ENCODE results near the gene RNF186.
"Not testable (repeated sequence)": the region's sequence is repeated elsewhere in the genome, so short reads cannot be mapped to it uniquely, and the experiment has no call there.

The RNF186 gene, protein sequence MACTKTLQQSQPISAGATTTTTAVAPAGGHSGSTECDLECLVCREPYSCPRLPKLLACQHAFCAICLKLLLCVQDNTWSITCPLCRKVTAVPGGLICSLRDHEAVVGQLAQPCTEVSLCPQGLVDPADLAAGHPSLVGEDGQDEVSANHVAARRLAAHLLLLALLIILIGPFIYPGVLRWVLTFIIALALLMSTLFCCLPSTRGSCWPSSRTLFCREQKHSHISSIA

DNA sequence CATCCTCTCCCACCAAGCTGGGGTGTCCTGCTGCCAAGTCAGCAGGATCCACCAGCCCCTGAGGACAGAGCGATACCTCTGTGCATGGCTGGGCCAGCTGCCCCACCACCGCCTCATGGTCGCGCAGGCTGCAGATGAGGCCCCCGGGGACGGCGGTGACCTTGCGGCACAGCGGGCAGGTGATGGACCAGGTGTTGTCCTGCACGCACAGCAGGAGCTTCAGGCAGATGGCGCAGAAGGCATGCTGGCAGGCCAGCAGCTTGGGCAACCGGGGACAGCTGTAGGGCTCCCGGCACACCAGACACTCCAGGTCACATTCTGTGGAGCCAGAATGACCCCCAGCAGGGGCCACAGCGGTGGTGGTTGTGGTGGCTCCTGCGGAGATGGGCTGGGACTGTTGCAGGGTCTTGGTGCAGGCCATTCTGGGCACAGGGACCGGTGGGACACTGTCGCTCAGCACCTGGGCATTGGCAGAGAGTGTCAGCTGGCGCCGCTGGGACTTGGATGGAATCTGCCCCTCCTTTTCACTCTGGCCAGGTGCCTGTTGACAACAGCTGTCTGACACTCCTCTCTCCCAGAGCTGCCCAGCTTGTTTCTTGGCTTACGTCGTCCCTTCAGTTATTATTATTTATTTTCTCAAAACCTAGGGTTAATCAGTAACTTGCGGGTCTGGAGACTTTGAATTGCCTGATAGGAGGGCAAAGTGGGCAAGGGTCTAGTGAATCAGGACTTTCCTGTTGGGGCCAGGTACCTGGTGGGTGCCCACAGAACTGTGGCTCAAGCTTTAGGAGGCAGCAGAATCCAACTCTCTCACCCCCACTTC is at the start of gene RNF186:
RNF186 (minus strand) TSS at position 603 of the 823 bp plus-strand sequence; CDS start at position 421, 182 bp downstream.
- FAIRE-seq: no peak

DNA sequence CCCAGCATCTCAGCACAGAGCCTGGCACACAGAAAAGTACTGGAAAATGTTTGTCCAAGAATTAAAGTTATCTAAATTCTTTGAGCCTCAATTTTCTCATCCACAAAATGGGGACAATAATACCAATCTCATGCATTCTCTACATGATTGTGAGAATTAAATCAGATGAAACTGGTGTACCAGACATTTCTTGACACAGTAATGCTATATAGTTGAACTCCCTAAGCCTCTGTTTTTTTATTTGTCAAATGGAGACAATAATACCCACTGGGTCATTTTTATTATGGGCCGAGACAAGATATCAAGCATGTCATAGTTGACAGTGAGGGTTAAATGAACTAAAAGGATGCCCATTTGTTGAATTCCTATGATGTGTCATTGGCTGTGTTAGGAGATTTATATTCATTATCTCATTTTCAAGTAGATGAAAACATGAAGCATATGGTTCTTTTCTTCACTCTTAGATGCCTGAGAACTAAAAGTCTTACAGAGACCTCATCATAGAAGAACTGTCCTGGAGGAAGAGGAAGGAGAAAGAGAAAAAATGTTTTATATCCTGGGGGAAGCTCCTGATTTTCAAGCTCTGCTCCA is 49.6 kb upstream of the RNF186 start:
- FAIRE-seq: no peak

DNA sequence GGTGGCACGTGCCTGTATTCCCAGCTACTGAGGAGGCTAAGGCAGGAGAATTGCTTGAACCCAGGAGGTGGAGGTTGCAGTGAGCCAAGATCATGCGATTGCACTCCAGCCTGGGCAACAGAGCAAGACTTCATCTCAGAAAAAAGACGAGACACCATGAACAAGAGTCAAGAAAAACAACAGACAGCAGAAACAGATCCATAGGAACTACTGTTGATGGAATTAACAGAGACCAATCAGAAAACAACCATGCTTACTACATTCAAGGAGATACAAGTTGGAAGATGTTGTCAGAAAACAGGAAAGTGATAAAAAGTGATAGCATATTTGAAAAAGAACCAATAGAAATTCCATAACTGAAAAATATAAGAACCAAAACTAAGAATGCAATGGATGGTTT is 47.9 kb upstream of the RNF186 start:
- no peak for FAIRE-seq

DNA sequence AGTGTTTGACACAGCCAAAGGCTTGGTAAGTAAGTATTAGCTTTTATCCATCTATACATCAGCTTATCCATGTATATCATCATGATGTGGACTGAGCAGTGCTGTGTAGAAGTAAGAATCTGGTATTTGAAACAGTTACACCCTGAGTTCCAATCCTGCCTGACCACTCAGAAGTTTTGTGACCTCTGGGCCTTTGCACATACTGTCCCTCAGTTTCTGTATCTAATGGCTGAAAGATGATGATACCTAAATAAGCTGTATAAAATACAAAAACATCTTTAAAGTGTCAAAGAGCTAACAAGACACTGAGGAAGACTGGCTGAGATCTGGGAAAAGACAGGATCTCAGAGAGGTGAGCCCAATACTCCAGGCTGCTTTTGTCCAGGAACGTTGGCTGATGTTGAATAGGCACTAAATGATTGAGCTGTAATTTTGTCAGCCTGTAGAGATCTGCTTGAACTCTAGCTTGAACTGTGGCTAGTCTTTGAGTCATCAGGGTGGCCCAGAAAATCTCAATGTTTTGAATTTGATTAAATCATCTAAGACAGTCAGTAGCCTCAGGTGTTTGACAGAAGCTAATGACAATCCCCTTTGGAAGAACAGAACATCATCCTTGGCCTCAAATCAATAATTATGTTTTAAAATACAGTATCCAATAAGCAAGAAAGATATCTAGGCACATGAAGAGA is 46.9 kb upstream of the RNF186 start:
- FAIRE-seq: no peak

DNA sequence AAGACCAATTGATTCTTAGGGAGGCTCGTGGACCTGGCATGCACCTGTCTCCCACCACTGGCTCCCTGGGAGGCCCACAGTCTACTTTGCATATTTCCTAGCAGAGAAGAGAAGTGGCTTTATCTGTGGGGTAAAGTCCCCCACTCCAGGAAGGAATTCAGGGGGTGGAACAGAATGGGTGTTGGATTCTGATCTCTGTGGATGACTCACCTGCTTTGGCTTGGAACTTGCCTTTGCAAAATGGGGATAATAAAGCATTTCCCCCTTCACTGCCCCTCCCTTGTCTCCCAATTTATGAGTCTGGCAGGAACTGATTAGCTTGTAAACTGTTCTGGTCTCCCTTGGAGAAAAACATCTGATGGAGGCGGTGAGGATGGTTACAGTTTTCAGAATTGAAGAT is 46.0 kb upstream of the RNF186 start:
- FAIRE-seq: no peak

DNA sequence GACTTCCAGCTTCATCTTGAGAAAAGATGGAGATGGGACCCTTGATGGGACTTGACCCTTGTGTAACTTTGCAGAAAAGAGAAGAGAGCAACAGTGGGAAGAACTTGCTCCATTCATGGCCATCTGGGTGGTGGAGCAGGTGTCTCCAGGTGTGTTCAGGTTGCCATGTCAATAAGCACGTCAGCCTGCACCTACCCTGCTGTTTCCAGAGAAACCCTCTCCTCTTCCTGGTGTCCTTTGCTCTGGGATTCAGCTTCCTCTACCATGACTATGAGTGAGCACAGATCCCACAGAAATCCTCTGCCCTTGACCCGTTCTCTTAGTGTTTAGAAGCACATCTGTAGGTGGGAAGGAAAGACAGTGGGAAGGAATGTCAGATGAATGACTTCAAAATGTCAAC is 45.3 kb upstream of the RNF186 start:
- no peak for FAIRE-seq

DNA sequence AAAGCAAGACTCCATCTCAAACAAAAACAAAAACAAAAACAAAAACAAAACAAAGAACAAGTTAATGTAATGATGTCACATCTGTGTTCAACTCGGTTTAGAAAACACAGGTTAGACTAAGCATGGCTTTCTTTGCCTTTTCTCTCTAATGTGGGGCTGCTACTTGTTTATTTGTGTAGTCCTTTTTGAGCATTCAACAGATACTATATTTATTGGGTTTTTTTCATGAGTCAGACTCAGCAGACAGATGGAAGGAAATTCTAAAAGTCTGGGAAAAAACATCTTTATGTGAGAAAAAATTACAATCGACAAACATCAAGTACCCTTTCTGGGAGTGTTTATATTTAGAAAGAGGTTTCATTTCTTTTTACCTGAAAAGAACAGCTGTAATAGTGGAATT is 44.8 kb upstream of the RNF186 start:
- no peak for FAIRE-seq

DNA sequence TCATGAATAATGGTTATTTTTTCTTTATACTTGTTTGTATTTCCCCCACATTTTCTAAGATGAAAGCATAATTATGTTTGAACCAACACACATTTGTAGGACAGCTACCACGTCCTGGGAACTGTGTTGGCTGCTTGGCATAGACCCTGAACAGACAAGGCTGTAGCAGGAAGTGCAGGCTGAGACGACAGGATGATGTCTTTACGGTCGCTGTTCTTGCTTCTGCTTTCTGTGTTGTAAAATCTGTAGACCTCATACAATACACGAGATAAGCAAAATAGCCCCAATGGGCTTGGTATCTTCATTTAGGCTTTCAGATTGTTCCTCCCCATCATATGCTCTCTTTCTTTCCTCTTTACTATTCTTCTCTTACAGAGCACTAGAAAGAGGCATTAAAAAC is 43.8 kb upstream of the RNF186 start:
- no peak for FAIRE-seq

DNA sequence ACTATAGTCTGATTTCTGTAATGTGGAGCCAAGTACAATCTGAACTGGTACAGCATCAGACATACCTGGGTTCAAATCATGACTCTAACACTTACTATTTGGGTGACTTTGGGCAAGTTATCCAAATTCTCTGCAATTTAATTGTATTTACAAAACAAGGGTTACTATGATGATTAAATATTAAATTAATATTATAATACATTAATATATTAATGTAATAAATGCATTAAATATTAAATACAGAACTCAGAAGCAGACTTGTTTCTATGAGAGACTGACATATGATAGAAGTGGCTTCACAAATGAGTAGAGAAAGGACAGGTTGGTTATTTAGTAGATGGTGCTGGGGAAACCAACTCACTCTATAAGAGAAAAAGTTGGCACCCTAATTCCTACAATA is 39.8 kb upstream of the RNF186 start:
- no peak for FAIRE-seq

DNA sequence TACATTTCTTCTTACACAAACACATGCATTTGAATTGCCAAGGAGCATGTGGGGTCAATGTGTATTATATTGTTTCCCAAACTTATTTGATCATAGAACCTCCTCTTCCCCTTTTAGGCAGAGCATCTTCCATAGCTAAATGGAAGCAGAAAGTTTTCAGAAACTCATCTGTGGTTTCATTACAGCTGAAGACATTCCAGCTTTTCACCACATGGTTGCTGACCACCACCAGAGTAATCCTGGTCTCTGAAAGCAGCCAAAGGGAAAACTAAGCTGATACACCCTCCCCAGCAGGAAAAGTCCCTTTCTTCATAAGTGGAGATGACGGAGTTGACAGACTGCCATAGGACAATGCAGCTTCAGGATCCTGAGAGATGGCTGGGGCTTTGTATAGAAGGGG is 37.0 kb upstream of the RNF186 start:
- no peak for FAIRE-seq

DNA sequence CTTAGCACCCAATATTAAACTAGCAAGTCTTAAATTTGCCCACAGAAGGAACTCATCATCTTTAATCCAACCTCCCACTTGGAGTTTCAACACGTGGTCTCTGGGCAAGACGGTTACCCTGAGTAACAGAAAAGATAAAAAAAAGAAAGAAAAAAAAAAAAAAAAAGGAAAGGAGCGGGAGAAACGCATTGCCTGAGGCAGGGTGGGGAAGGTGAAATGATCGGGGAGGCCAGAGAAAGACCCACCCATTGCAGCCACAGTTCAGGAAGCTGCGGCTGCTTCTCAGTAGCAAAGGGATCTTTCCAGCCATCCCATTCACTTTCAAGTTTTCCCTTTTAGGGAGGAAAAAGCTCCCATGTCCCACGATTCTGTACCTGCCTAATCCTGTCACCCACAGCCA is 35.1 kb upstream of the RNF186 start:
- no peak for FAIRE-seq

DNA sequence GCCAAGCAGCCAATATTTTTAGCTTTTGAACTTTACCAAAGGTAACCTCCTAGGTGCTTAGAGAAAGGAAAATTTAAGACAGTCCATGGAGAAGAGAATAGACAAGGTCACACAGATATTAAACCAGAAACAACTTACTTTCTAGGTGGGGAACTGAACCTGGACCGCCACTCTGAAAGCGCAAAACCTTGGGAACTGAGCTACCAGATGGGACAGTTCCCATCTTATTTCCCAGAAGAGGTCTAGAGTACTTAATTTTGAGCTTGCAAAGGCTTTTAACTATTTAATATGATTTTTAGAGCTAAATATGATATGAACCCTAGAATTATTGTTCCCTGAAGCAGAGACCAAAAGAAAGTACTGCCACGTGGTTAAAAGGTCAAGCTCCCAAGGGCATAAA is 34.2 kb upstream of the RNF186 start:
- peak; percentile 13 for FAIRE-seq

DNA sequence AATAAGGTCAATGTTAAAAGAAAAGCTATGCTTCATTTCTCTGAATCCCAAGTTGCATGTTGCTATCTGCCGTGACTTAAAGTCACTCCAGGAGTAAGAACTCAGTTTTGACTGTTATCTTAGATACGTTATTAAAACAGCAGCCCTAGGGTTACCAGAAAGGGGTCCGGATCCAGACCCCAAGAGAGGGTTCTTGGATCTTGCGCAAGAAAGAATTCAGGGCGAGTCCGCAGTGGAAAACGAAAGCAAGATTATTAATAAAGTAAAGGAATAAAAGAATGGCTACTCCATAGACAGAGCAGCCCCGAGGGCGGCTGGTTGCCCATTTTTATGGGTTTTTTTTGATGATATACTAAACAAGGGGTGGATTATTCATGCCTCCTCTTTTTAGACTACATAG is 32.3 kb upstream of the RNF186 start:
- not testable (repeated sequence) for FAIRE-seq

DNA sequence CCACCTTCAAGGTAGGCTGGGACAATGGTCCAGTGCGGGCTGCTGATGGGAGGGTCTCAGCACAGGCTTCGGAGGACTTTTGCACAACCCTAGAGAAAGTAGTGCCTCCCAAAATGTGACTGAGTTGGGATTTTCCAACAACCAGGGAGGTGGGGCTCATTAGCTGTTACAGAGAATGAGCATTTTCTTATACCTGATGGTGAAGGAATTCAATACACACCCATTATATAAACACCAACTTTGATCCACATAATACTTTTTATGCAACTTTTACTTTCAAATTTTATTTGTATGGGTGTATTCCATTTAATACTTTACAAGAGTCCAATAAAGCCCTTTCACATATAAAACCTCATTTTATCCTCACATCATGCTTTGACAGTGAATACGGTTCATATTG is 31.3 kb upstream of the RNF186 start:
- FAIRE-seq: no peak

DNA sequence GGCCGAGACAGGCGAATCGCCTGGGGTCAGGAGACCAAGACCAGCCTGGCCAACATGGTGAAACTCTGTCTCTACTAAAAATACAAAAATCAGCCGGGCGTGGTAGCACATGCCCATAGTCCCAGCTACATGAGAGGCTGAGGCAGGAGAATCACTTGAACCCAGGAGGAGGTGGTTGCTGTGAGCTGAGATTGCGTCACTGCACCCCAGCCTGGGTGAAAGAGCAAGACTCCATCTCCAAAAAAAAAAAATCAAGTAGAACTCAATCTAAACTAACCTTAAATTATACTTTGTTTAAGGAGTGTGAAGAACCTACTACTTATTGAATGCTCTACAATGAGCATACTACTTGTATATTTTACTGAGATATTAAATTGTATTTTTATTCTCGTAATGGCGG is 30.5 kb upstream of the RNF186 start:
- no peak for FAIRE-seq

DNA sequence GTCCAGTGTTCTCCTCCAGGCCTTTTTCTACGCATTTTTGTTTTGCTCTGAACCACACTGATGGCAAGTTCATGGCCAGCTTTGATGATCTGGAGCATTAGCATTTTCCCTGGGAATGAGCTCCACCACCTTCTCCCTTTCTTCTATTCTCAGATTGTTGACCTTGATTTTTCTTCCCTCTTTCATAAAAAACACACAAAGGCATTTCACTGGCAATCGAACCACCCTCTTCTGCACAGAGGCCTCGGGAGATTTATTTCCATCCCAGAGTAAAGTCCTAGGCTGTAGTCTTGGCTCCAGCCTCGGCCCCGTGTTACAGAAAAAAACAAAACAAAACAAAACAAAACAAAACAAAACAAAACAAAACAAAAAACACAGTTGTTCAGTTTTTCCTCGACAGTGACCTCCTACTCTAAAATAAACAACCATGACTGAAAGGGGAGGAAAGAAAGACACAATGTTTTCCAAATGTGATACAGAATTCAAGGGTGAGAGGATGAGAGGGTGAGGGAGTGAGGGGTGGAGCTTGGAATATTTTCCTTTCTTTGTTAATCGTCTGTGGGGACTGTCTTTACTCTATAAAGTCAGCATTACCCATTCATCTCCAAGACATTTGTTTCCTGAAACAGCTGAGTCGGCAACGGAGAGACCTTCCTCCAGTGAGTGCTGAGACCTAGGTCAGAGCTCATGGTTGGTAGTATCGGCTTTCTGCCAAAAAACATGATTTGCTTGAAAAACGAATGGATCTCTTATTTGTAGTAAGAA is 29.8 kb upstream of the RNF186 start:
- no peak for FAIRE-seq

DNA sequence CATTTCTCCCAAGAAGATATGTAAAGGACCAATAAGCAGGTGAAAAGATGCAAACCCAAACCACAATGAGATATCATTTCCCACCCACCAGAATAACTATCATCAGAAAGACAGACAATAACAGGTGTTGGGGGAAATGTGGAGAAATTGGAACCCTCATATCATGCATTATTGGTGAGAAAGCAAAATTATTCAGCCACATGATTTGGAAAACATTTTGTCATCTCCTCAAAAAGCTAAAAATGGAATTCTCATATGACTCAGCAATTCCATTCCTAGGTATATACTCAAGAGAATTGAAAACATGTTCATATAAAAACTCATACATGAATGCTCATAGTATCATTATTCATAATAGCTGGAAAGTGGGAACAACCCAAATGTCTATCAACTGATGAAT is 25.1 kb upstream of the RNF186 start:
- FAIRE-seq: no peak

DNA sequence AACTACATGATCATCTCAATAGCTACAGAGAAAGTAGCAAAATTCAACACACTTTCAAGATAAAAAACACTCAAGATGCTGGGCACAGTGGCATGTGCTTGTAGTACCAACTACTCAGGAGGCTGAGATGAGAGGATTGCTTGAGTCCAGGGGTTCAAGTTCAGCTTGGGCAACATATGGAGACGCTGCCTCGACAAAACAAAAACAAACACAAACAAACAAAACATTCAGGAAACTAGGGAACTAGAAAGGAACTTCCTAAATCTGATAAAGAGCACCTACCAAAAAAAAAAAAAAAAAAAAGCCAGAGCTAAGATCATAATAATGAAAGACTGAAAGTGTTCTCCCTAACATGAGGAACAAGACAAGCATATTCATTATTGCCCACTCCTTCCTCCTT is 22.8 kb upstream of the RNF186 start:
- no peak for FAIRE-seq

DNA sequence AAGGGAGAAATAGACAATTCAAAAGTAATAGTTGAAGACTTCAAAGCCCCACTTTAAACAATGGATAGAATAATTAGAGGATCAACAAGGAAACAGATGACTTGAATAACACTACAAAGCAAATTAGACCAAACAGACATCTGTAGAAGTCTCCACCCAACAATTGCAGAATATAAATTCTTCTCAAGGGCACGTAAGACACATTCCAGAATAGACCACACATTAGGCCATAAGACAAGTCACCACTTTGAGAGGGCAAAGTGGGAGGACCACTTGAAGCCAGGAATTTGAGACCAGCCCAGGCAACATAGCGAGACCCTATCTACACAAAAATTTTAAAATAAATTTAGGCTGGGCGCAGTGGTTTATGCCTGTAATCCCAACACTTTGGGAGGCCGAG is 20.5 kb upstream of the RNF186 start:
- no peak for FAIRE-seq

DNA sequence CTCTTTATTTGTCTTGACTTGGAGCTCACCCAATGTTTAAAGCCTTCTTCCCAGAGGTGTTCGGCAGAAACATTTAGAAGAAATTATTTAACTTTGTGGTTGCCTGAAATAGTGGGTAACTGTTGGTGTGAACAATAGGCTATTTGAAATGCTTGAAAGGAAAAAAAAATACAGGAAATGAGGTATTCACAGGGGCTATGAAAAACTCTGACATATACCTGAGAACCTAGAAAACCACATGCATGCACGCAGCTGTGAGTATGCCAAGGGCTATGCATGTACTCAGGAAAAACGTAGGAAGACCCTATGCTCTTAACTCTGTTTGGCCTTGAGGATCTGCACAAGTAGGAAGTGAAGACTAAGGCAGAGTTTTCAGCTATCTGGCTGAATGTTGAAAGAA is 16.4 kb upstream of the RNF186 start:
- FAIRE-seq: no peak

DNA sequence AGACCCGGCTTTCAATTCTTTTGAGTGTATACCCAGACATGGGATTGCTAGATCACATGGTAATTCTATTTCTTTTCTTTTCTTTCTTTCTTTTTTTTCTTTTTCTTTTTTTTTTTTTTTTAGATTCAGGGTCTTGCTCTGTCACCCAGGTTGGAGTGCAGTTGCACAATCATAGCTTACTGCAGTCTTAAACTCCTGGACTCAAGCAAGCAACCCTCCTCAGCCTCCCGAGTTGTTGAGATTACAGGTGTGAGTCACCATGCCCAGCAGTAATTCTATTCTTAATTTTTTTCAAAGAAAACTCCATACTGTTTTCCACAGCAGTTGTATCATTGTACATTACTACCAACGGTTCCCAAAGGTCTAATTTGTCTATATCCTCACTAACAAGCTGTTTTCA is 13.5 kb upstream of the RNF186 start:
- no peak for FAIRE-seq

DNA sequence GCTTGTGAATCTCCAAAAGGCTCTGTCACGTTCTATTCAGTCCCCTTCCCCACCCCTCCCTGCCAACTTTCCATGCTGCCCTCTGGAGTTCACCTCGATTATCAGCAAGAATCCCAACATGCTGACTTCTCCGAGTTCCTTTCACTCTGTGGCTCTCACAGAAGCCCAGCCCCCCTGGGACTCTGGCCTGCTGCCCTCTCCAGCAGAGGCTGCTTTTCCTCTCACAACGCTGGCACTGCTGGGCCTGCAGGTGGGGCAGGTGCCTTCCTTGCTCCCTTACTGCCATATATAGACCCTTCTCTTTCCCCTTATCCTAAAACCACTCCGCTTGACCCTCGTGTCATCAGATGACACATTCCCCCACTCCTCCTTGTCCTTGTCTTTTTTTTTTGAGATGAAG is 10.2 kb upstream of the RNF186 start:
- FAIRE-seq: no peak

DNA sequence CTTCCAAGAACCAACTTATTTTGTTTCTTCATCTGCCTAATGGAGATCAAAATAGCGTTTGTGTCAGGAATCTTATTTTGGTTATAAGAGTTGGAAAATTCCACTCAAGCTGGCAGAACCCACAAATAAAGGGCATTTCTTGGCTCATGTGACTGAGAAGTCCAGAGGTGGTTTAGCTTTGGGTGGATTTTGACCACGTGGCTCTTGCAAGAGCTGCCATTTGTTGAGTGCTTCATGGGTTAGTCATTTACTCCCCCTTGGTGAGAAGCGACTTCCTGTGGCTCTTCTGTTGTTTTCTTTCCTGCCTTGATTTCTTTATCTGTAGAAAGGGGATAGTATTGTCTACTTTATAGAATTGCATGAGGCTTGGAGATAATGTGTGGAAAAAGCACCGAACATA is 9.5 kb upstream of the RNF186 start:
- FAIRE-seq: no peak

Measured in G401.6 (cell line).